HepG2 (cell line): Measurements from ENCODE around the gene MTHFD1L. TPM values are rescaled to one million over a fixed set of nuclear protein-coding genes. Genes with fewer than 3 reads are reported as not detected.

Source experiments
- AKAP8 ChIP-seq: sonication (generic); formaldehyde crosslinking; IDR thresholded peaks from 2 replicates; pipeline ENCODE4 v1.5.1; 2020; ENCODE audit warnings: mild to moderate bottlenecking, missing genetic modification reagents
- ATF5 ChIP-seq: sonication (generic); formaldehyde crosslinking; IDR thresholded peaks from 2 replicates; pipeline ENCODE4 v1.4.0; 2020; ENCODE audit warnings: mild to moderate bottlenecking, low read depth, missing genetic modification reagents
- BATF2 ChIP-seq: sonication (generic); formaldehyde crosslinking; IDR thresholded peaks from 2 replicates; pipeline ENCODE4 v1.8.0; 2022; ENCODE audit warnings: mild to moderate bottlenecking, missing genetic modification reagents, moderate library complexity
- CBFB ChIP-seq: sonication (generic); formaldehyde crosslinking; IDR thresholded peaks from 2 replicates; pipeline ENCODE4 v1.4.0; 2020; ENCODE audit warnings: missing genetic modification reagents
- CHD2 ChIP-seq: IDR thresholded peaks from 2 replicates; pipeline ENCODE4 v1.6.1; 2011; ENCODE audit warnings: low read depth, low read length, improper control_type of control experiment
- ELF4 ChIP-seq: sonication (generic); formaldehyde crosslinking; IDR thresholded peaks from 2 replicates; pipeline ENCODE4 v1.5.0; 2020; ENCODE audit warnings: missing genetic modification reagents, mild to moderate bottlenecking, moderate library complexity, borderline replicate concordance
- FLYWCH1 ChIP-seq: sonication (generic); formaldehyde crosslinking; IDR thresholded peaks from 2 replicates; pipeline ENCODE4 v1.8.1; 2023; ENCODE audit warnings: mild to moderate bottlenecking, missing genetic modification reagents
- GABPA ChIP-seq, 2 experiments: IDR thresholded peaks; 2 replicates each; pipeline ENCODE4 v1.6.1; 2011 to 2016; ENCODE audit warnings: low read depth in 2 of 2, low read length in 1 of 2, missing biosample characterization in 1 of 2, missing genetic modification characterization in 1 of 2
- GRHL1 ChIP-seq: sonication (generic); formaldehyde crosslinking; conservative IDR thresholded peaks from 2 replicates; pipeline ENCODE4 v1.8.0; 2022; ENCODE audit warnings: missing genetic modification reagents
- HMGA1 ChIP-seq: sonication (generic); formaldehyde crosslinking; conservative IDR thresholded peaks from 2 replicates; pipeline ENCODE4 v1.4.0; 2020; ENCODE audit warnings: missing genetic modification reagents
- POLR2AphosphoS5 ChIP-seq: IDR thresholded peaks from 2 replicates; pipeline ENCODE4 v1.6.1; 2012; ENCODE audit warnings: low read depth, low read length
- RARA ChIP-seq: IDR thresholded peaks from 2 replicates; pipeline ENCODE4 v1.6.1; 2016; ENCODE audit warnings: missing genetic modification reagents, missing compliant biosample characterization
- SP5 ChIP-seq: IDR thresholded peaks from 2 replicates; pipeline ENCODE4 v1.6.1; 2016; ENCODE audit warnings: low read depth, borderline replicate concordance
- TCF12 ChIP-seq, 2 experiments: fragments of 450-650 bp in 1 of 2; sonication (generic) in 1 of 2; formaldehyde crosslinking in 1 of 2; IDR thresholded peaks; 2 replicates each; pipeline versions ENCODE4 v1.6.1 to v1.8.0; 2017 to 2022; ENCODE audit warnings: antibody characterized with exemption in 1 of 2, mild to moderate bottlenecking in 1 of 2, missing genetic modification reagents in 1 of 2, moderate library complexity in 1 of 2
- TEAD3 ChIP-seq: optimal IDR thresholded peaks from 2 replicates; pipeline ENCODE3; 2016; ENCODE audit warnings: borderline replicate concordance
- TP53 ChIP-seq: sonication (generic); formaldehyde crosslinking; conservative IDR thresholded peaks from 2 replicates; pipeline ENCODE4 v1.4.0; 2020; ENCODE audit warnings: missing genetic modification reagents
- ZFP41 ChIP-seq: sonication (generic); formaldehyde crosslinking; IDR thresholded peaks from 2 replicates; pipeline ENCODE4 v1.4.0; 2020; ENCODE audit warnings: mild to moderate bottlenecking, missing genetic modification reagents, borderline replicate concordance
- ZGPAT ChIP-seq: IDR thresholded peaks from 2 replicates; pipeline ENCODE4 v1.6.1; 2016; ENCODE audit warnings: mild to moderate bottlenecking
- ZNF10 ChIP-seq: sonication (generic); formaldehyde crosslinking; IDR thresholded peaks from 2 replicates; pipeline ENCODE4 v1.4.0; 2020; ENCODE audit warnings: mild to moderate bottlenecking, low read depth, missing genetic modification reagents, borderline replicate concordance
- ZNF143 ChIP-seq: sonication (generic); formaldehyde crosslinking; IDR thresholded peaks from 2 replicates; pipeline ENCODE4 v1.4.0; 2020; ENCODE audit warnings: missing genetic modification reagents
- ZNF281 ChIP-seq: sonication (generic); formaldehyde crosslinking; IDR thresholded peaks from 2 replicates; pipeline ENCODE4 v1.4.0; 2020; ENCODE audit warnings: missing genetic modification reagents, borderline replicate concordance
- ZNF331 ChIP-seq: sonication (generic); formaldehyde crosslinking; IDR thresholded peaks from 2 replicates; pipeline ENCODE4 v1.4.0; 2020; ENCODE audit warnings: missing genetic modification reagents
- ZNF615 ChIP-seq: sonication (generic); formaldehyde crosslinking; IDR thresholded peaks from 2 replicates; pipeline ENCODE4 v1.5.0; 2020; ENCODE audit warnings: mild to moderate bottlenecking, missing genetic modification reagents, borderline replicate concordance
- ZNF670 ChIP-seq: sonication (generic); formaldehyde crosslinking; IDR thresholded peaks from 2 replicates; pipeline ENCODE4 v1.8.0; 2022; ENCODE audit warnings: mild to moderate bottlenecking, missing genetic modification reagents, borderline replicate concordance
- ZNF782 ChIP-seq: sonication (generic); formaldehyde crosslinking; IDR thresholded peaks from 2 replicates; pipeline ENCODE4 v1.4.0; 2020; ENCODE audit warnings: missing genetic modification reagents, mild to moderate bottlenecking, borderline replicate concordance
- polyA plus RNA-seq, 8 experiments: library from polyadenylated mRNA; depleted of rRNA in 3 of 8; stranded (reverse) in 7 of 8; unstranded in 1 of 8; fragments of >200 nt; fragmentation: Illumina TruSeq in 4 of 8; extraction: Trizol in 4 of 8; gene quantifications; 2 replicates each; pipeline versions ENCODE4 v1.2.1 to v1.2.3, GENCODE V29; 2011 to 2016; ENCODE audit warnings: low read depth in 4 of 8, missing spikeins in 1 of 8, mixed read lengths in 1 of 8; ENCODE audit not compliant: insufficient read depth in 1 of 8
- total RNA-seq, 5 experiments: library from RNA; depleted of rRNA; stranded (reverse); fragments of >200 nt; fragmentation: Illumina TruSeq; extraction: Trizol; gene quantifications; 2 replicates each; pipeline ENCODE4 v1.2.3, GENCODE V29; 2016; ENCODE audit warnings: low read depth in 1 of 5

The MTHFD1L gene
- total and polyA plus RNA-seq, 2 of the 13 experiments (the other 11 are each of a cell fraction or from before 2014, with no cell fraction given): 24.0 to 39.6 TPM

- peak; percentile 76 for TF ChIP-seq ZNF281
- TF ChIP-seq ZNF143 (CRISPR knock-in tag): no peak
- TF ChIP-seq TP53 (CRISPR knock-in tag): no peak
- TF ChIP-seq ELF4 (CRISPR knock-in tag): no peak
- TF ChIP-seq ATF5 (CRISPR knock-in tag): no peak
- no peak for TF ChIP-seq AKAP8 (CRISPR knock-in tag)
- no peak for TF ChIP-seq ZNF782 (CRISPR knock-in tag)
- TF ChIP-seq ZNF331 (CRISPR knock-in tag): peak; percentile 87
- no peak for TF ChIP-seq GRHL1 (CRISPR knock-in tag)
- no peak for TF ChIP-seq FLYWCH1 (CRISPR knock-in tag)
- TF ChIP-seq TEAD3 (CRISPR knock-in tag): peak; percentile 31
- TF ChIP-seq ZNF10: no peak
- TF ChIP-seq ZNF615 (CRISPR knock-in tag): no peak
- peak; percentile 86 for TF ChIP-seq RARA (CRISPR knock-in tag)
- peak; percentile 83 for TF ChIP-seq ZGPAT (CRISPR knock-in tag)
- TF ChIP-seq HMGA1: no peak
- no peak for TF ChIP-seq POLR2AphosphoS5
- no peak for TF ChIP-seq GABPA (IDR thresholded peaks at IDR 0.05; ENCODE audit: low read depth, low read length)
- TF ChIP-seq GABPA (CRISPR knock-in tag; IDR thresholded peaks at IDR 0.05; ENCODE audit: low read depth): no peak
- no peak for TF ChIP-seq ZFP41 (CRISPR knock-in tag)
- no peak for TF ChIP-seq CBFB (CRISPR knock-in tag)
- 0 out of 2 replicates have a peak, but pooled peaks have one; percentile 43 for TF ChIP-seq SP5
- TF ChIP-seq TCF12 (IDR thresholded peaks at IDR 0.05): no peak
- no peak for TF ChIP-seq TCF12 (CRISPR knock-in tag; IDR thresholded peaks at IDR 0.05)
- TF ChIP-seq BATF2: no peak
- no peak for TF ChIP-seq CHD2
- TF ChIP-seq ZNF670: no peak
Observed at GRCh38 chr6:151096255-151096612, 230.7 kb downstream of the MTHFD1L start (continued).
